HG02623 (cell line): Measurements from ENCODE around the gene XRCC5.
"Not testable (repeated sequence)": the region's sequence is repeated elsewhere in the genome, so short reads cannot be mapped to it uniquely, and the experiment has no call there.

ENCODE experiments used
- ATAC-seq: cut with Tn5 transposase; IDR thresholded peaks from one replicate; pipeline ENCODE4 v1.9.1; 2021; ENCODE audit warnings: moderate library complexity; ENCODE audit not compliant: unreplicated experiment

The XRCC5 gene

GRCh38 chr2:216116418-216116817 lies 7.3 kb downstream of the XRCC5 start:
- ATAC-seq: no peak

DNA sequence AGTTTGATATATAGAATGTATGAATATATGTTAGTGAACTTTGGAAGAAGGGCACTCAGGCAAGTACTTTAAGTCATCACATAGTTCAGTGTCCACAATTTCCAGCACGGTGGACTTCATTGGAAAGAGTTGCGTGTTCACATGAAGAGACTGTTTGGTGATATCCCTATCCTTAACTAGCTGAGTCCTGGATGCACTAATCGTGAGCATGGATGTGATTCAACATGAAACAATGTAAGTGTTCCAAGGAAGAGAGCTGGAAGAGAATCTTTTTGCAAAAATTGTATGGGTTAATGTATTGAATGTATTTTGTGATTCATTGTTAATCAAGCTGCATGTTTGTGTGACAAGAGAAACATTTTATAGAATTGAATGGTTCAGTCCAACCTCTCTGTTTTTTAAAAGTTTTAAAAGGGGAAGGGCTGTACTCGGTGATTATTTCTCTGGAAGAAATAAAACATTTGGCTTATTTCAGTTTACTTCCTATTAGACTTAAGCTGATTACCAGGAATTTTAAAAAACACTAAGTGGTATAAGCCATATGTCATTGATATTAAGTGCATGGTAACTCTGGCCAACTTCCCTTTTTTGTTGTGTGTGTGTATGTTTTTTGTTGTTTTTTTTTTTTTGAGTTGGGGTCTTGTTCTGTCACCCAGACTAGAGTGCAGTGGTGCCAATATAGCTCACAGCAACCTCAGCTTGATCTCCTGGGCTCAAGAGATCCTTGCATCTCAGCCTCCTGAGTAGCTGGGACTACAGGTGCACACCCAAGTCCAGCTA lies 8.6 kb downstream of the XRCC5 start:
- no peak for ATAC-seq

DNA sequence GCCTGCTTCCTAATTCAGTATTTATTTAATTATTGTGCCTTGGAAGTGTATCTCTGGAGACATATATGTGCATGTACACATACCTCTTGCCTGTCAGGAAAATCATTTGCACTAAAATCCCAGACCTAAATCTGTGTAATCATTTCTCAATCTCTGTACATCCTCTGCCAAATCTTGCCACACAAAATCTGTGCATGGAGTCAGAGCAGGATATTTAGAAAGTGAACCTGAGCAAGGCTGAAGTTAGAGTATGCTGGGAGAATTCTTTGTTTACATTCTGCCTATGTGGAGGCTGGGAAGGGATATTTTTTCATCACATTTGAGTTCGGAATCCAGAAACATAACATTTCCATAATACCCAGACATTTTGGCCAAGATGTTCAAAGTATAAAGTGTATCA lies 9.3 kb downstream of the XRCC5 start:
- ATAC-seq: no peak

- no peak for ATAC-seq
Measured at GRCh38 chr2:216119146-216119545, 10.0 kb downstream of the XRCC5 start.

DNA sequence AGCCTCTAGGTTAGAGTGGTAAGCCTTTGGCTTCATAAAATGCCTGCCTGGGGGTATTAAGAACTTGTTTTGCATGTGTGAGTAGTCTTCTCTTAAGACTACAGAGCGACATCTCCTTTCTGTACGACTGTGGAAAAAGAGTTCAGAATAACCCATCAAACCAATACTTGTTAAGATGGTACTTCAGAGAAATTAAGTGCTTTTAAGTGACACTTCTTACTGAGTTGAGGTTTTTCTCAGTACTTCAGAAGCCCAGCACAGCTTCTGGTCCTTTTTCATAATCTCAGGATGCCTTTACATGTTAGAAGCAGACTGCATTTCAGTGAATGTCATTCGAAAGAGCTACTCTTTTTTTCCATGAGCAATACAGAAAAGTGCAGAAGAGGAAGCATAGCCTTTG lies 10.8 kb downstream of the XRCC5 start:
- ATAC-seq: no peak

- no peak for ATAC-seq
Measured at GRCh38 chr2:216121255-216121654, 12.1 kb downstream of the XRCC5 start.

DNA sequence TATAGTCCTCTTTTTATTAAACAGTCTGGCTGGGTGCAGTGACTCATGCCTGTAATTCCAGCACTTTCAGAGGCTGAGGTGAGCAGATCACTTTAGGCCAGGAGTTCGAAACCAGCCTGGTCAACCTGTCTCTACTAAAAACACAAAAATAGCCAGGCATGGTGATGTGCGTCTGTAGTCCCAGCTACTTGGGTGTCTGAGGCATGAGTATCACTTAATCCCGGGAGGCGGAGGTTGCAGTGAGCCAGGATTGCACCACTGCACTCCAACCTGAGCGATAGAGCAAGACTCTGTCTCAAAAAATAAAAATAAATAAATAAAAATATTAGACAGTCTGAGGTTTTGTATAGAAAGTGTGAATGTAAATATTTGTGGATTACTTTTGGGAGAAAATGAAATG lies 17.8 kb downstream of the XRCC5 start:
- no peak for ATAC-seq

DNA sequence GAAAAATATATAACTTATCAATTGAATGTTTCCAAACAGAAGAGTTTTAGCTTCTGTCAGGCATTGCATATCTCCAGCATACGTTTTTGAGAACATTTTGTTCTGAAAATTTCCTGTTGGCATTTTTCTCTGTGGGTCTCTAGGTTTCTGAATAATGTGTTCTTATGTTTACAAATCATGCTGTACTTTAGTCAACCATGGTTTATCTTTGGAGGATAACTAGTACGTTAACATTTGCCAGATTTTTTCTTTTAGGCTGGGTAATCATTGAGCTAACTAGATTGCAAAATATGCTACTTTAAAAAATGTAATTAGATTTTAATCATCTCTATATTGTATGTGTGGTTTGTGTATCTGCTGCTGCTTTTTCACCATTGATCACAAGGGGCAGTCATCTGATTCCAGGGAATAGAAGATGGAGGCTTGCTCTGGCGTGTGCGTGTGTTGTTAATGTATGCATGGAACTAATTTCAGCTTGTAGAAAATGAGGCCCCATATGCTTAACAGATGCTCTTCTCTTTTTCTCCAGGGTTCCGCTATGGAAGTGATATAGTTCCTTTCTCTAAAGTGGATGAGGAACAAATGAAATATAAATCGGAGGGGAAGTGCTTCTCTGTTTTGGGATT lies 21.3 kb downstream of the XRCC5 start:
- ATAC-seq: no peak

DNA sequence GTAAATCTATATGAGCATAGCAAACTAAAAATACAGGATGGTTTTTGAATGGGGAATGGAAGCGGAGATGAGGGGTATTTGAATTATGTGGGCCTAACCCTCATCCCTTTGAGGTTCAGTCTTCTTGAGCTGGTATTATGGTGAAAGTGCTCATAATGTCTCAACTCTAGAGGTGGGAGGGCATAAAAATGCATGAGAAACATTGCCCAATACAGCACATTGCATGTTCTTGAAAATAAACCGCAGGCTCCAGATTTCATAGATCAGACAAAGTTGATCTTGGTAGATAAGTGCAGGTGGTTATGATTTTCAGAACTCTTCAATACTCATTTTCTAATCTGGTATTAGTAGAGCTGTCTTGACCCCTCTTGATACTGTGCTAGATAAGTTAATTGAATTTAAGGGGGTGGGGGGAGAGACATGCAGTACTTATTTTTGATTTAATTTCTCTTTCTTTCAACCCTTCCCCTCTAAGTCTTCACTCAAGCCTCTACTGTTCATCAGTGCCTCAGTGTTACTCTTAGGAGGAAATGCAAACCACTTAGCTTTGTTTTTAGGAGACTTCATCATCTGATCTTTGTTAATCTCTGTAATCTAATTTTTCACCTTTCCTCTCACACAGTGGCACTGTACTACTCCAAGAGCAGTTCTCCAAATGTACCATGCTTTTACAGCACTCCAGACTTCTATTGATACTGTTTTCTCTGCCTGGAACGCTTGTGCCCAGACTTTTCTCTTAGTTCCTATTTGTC lies 22.2 kb downstream of the XRCC5 start:
- ATAC-seq: no peak

DNA sequence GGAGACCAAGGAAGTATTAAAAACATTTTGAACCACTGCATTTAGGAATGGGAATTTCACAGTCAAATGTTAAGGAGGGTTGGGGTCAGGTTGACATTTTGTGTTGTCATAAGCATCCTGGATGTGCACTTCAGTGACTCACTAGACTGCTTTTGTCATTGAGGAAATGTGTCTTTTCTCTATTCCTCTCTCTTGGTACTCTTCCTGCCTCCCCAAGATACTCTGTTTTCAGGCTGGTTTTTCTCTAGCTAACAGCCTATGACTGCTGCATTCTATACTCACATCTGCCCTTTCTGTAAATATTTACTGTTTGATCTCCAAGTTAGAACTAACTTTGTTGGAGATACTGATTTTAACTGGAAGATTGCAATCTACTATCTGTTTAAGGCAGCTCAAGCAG lies 23.4 kb downstream of the XRCC5 start:
- ATAC-seq: no peak

DNA sequence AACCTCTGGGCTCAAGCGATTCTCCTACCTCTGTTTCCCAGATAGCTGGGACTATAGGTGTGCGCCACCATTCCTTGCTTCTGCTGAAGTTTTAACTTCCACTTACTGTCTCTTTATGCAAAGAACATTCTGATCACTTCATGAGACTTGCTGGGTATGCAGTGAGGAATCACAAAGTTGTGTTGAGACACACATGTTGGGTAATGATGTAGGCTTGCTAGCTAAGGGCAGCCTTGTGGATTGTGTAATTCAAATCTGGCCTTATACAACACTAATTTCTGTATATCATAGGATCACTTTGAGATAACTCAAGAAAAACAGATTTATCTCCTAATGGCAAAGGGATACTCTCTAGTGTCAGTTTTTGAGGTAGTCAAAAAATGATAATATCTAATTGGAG lies 24.2 kb downstream of the XRCC5 start:
- ATAC-seq: no peak

- ATAC-seq: no peak
Measured at GRCh38 chr2:216134958-216135541, 25.9 kb downstream of the XRCC5 start.

- ATAC-seq: no peak
Measured at GRCh38 chr2:216139884-216140283, 30.7 kb downstream of the XRCC5 start.

DNA sequence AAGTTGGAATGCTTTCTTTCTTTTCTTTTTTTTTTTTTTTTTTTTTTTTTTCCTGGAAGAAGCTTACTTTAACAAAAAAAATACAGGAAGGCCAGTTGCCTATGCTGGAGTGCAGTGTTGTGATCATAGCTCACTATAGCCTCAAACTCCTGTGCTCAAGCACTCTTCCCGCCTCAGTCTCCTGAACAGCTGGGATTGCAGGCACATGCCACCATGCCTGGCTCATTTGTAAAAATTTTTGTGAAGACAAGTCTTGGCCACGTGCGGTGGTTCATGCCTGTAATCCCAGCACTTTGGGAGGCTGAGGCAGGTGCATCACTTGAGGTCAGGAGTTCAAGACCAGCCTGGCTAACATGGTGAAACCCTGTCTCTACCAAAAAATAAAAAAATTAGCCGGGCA lies 32.4 kb downstream of the XRCC5 start:
- not testable (repeated sequence) for ATAC-seq

DNA sequence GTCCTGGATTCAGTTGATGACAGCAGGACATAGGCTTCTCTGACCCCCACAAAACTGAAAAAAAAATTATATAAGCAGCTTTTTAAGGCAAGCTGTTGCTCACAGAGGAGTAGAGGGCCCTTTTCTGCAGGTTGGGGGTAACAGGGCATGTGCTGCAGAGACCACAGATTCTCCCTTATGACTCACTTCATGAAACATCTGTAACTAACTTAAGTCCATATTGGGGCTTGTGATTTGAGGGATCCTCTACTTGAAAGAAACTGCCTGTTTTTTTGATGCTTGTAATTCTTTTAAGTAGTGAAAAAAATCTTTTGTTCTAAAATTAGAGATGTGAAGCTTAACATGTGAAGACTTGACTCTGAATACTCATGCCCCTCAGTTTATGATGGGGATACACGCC lies 33.4 kb downstream of the XRCC5 start:
- ATAC-seq: peak; percentile 97

- ATAC-seq: no peak
Measured at GRCh38 chr2:216144372-216144771, 35.2 kb downstream of the XRCC5 start.

GRCh38 chr2:216144857-216145256 lies 35.7 kb downstream of the XRCC5 start:
- no peak for ATAC-seq

- no peak for ATAC-seq
Measured at GRCh38 chr2:216146573-216146972, 37.4 kb downstream of the XRCC5 start.

GRCh38 chr2:216147172-216148131 lies 38.3 kb downstream of the XRCC5 start:
- ATAC-seq: no peak

GRCh38 chr2:216148983-216149382 lies 39.8 kb downstream of the XRCC5 start:
- no peak for ATAC-seq
